Stimulated activated CD8-positive, alpha-beta memory T cell treated with anti-CD3 and anti-CD28 coated beads, Interleukin-2, amount 100 ng/mL, for 48 hours (primary cell): ENCODE measurements around the gene SCAF11.

Experiments
- DNase-seq, 2 donors: peaks; one replicate each; pipeline ENCODE4 v3.0.0-alpha.2; 2020; ENCODE audit warnings: low read depth in 2 of 2

Gene SCAF11

GRCh38 chr12:45918818-45919217 lies 71.6 kb downstream of the SCAF11 start:
- DNase-seq: no peak

- DNase-seq: no peak
These were observed 75.0 kb downstream of the SCAF11 start for GRCh38 chr12:45915405-45915804.

- no peak for DNase-seq
These were observed 76.3 kb downstream of the SCAF11 start for GRCh38 chr12:45914090-45914489.

- DNase-seq: no peak
These were observed 76.7 kb downstream of the SCAF11 start for GRCh38 chr12:45913631-45914030.

GRCh38 chr12:45912774-45913173 lies 77.6 kb downstream of the SCAF11 start:
- no peak for DNase-seq

GRCh38 chr12:45909041-45909713 lies 81.2 kb downstream of the SCAF11 start:
- no peak for DNase-seq

- DNase-seq: no peak
These were observed 82.4 kb downstream of the SCAF11 start for GRCh38 chr12:45907955-45908354.

- no peak for DNase-seq
These were observed 92.3 kb downstream of the SCAF11 start for GRCh38 chr12:45898094-45898493.

GRCh38 chr12:45895961-45896360 lies 94.4 kb downstream of the SCAF11 start:
- no peak for DNase-seq

GRCh38 chr12:45893240-45893639 lies 97.1 kb downstream of the SCAF11 start:
- DNase-seq: no peak

- no peak for DNase-seq
These were observed 100.1 kb downstream of the SCAF11 start for GRCh38 chr12:45890276-45890675.

GRCh38 chr12:45887544-45887943 lies 102.8 kb downstream of the SCAF11 start:
- DNase-seq: no peak

- no peak for DNase-seq
These were observed 103.7 kb downstream of the SCAF11 start for GRCh38 chr12:45886685-45887084.

GRCh38 chr12:45883187-45883586 lies 107.2 kb downstream of the SCAF11 start:
- no peak for DNase-seq

GRCh38 chr12:45880533-45880932 lies 109.8 kb downstream of the SCAF11 start:
- no peak for DNase-seq

GRCh38 chr12:45879363-45879895 lies 110.9 kb downstream of the SCAF11 start:
- DNase-seq: no peak

- no peak for DNase-seq
These were observed 111.6 kb downstream of the SCAF11 start for GRCh38 chr12:45878630-45879255.

- DNase-seq: no peak
These were observed 113.3 kb downstream of the SCAF11 start for GRCh38 chr12:45877069-45877468.

GRCh38 chr12:45872446-45872845 lies 117.9 kb downstream of the SCAF11 start:
- no peak for DNase-seq
